KMS-11 (cell line): ENCODE results near the gene ARHGAP42.

ENCODE experiments used
- H2AFZ ChIP-seq: fragments of 200-600 bp; sonication (generic); 2 replicates; pipeline ENCODE4 v1.6.1; 2016; ENCODE audit warnings: antibody characterized with exemption, mixed run types, low read depth
- H3K27ac ChIP-seq: fragments of 200-600 bp; sonication (generic); 2 replicates; pipeline ENCODE4 v1.6.1; 2016; ENCODE audit warnings: mild to moderate bottlenecking, mixed run types
- H3K27me3 ChIP-seq: fragments of 200-600 bp; sonication (generic); 2 replicates; pipeline ENCODE4 v1.6.1; 2017; ENCODE audit warnings: mild to moderate bottlenecking, low read depth, mixed run types, moderate library complexity; ENCODE audit not compliant: insufficient read depth
- H3K36me3 ChIP-seq: fragments of 200-600 bp; sonication (generic); 2 replicates; pipeline ENCODE4 v1.6.1; 2017; ENCODE audit warnings: mild to moderate bottlenecking, mixed run types; ENCODE audit not compliant: insufficient read depth
- H3K4me1 ChIP-seq: fragments of 200-600 bp; sonication (generic); 2 replicates; pipeline ENCODE4 v1.6.1; 2016; ENCODE audit warnings: mild to moderate bottlenecking, low read depth, mixed run types; ENCODE audit not compliant: poor library complexity, severe bottlenecking
- H3K4me2 ChIP-seq: fragments of 200-600 bp; sonication (generic); 2 replicates; pipeline ENCODE4 v1.7.0; 2016; ENCODE audit warnings: mild to moderate bottlenecking, mixed run types
- H3K4me3 ChIP-seq: fragments of 200-600 bp; sonication (generic); IDR thresholded peaks from 2 replicates; pipeline ENCODE4 v1.6.1; 2017; ENCODE audit warnings: low read depth, low read length, mixed read lengths; ENCODE audit not compliant: insufficient read depth
- H3K79me2 ChIP-seq: fragments of 200-600 bp; sonication (generic); 2 replicates; pipeline ENCODE4 v1.6.1; 2016; ENCODE audit warnings: low read depth, mixed run types; ENCODE audit not compliant: insufficient read depth
- H3K9ac ChIP-seq: fragments of 200-600 bp; sonication (generic); 2 replicates; pipeline ENCODE4 v1.6.1; 2016; ENCODE audit warnings: mild to moderate bottlenecking, mixed run types
- H4K20me1 ChIP-seq: fragments of 200-600 bp; sonication (generic); 2 replicates; pipeline ENCODE4 v1.6.1; 2016; ENCODE audit warnings: mild to moderate bottlenecking, mixed run types; ENCODE audit not compliant: insufficient read depth
- TF ChIP-seq, protein P1 (sequence below): fragments of 200-600 bp; sonication (generic); conservative IDR thresholded peaks from 2 replicates; pipeline ENCODE4 v1.6.1; 2017; ENCODE audit warnings: low read depth, mild to moderate bottlenecking, antibody characterized with exemption, low read length, moderate library complexity, mixed read lengths

The ARHGAP42 gene

DNA sequence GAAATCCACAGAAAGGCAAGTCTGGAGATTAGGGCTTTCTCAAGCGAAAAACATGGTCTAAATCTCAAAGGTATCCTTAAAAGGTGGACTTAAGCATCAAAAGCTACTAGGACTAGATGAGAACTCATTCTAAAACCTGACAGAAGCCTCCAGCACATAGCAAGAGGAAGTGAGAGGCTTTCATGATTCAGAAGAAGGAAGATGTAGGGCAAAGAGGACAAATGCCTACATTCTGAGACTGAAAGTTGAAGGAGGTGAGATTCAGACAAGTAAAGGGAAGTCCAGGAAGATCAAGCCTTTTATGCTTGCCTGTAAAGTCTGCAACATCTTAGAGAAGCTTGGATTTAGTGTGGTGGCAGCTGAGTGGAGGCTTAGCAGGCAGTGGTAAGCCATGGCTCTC, 343.6 kb downstream of the ARHGAP42 start:
- no peaks in the 10 kb centered on the region for H3K36me3 ChIP-seq
- no peaks in the 10 kb centered on the region for H3K79me2 ChIP-seq
- H3K4me3 ChIP-seq, result no peak overlapping the region
- TF ChIP-seq, protein P1, sequence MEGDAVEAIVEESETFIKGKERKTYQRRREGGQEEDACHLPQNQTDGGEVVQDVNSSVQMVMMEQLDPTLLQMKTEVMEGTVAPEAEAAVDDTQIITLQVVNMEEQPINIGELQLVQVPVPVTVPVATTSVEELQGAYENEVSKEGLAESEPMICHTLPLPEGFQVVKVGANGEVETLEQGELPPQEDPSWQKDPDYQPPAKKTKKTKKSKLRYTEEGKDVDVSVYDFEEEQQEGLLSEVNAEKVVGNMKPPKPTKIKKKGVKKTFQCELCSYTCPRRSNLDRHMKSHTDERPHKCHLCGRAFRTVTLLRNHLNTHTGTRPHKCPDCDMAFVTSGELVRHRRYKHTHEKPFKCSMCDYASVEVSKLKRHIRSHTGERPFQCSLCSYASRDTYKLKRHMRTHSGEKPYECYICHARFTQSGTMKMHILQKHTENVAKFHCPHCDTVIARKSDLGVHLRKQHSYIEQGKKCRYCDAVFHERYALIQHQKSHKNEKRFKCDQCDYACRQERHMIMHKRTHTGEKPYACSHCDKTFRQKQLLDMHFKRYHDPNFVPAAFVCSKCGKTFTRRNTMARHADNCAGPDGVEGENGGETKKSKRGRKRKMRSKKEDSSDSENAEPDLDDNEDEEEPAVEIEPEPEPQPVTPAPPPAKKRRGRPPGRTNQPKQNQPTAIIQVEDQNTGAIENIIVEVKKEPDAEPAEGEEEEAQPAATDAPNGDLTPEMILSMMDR, result no peak
- no peak overlapping the region for H3K9ac ChIP-seq
- H2AFZ ChIP-seq, result no peak overlapping the region
- H3K27me3 ChIP-seq, result no peaks in the 10 kb centered on the region
- H3K4me1 ChIP-seq, result no peaks in the 10 kb centered on the region
- H4K20me1 ChIP-seq, result no peaks in the 10 kb centered on the region
- H3K4me2 ChIP-seq, result no peak overlapping the region
- no peak overlapping the region for H3K27ac ChIP-seq

DNA sequence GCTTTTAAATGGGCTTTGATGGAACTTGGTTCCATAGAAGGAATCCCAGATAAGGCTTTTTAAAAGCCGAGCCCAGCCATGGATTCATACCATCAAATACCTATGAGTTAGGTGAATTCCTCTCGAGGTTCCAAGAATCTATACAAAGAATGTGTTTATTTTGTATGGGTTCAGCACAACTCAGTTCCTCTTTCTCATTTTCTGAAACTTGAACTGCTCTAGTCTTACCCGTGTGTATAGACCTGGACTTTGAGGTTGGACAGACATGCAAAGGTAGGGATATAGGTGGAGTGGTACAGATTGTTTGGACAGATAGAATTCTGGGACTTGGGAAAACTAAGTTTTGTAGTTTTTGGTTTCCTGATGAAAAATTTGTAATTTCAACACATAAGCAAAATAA, 344.6 kb downstream of the ARHGAP42 start:
- TF ChIP-seq, protein P1, result no peak
- Histone ChIP-seq H3K27ac (no peak overlapping the region), H3K36me3 (no peaks in the 10 kb centered on the region), H3K4me1 (no peaks in the 10 kb centered on the region), H4K20me1 (no peaks in the 10 kb centered on the region), H3K4me2 (no peak overlapping the region), H3K9ac (no peak overlapping the region), H3K79me2 (no peaks in the 10 kb centered on the region), H3K27me3 (no peaks in the 10 kb centered on the region), H3K4me3 (no peak overlapping the region), H2AFZ (no peak overlapping the region)

DNA sequence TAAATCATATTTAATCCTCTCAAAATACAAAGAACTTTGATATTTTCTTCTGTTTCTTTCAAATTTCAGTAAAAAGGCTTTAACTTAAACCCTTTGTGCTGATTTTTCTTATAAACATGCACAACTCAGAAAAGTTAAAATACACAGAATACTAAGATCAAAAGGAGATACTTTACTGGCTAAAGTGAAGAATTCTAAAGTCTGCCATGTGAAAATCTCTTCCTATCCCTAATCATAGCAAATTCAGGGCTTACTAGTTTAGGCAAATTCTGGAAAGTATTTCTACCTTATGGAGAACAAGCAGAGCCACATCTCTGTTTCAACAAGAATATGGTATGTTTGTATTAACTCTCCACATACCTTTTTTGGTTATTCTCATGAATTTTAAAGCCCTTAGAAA, 345.9 kb downstream of the ARHGAP42 start:
- H2AFZ ChIP-seq, result no peak overlapping the region
- no peaks in the 10 kb centered on the region for H3K79me2 ChIP-seq
- no peaks in the 10 kb centered on the region for H4K20me1 ChIP-seq
- no peak overlapping the region for H3K27ac ChIP-seq
- TF ChIP-seq, protein P1, result no peak
- H3K9ac ChIP-seq, result no peak overlapping the region
- no peaks in the 10 kb centered on the region for H3K4me1 ChIP-seq
- H3K4me2 ChIP-seq, result no peak overlapping the region
- no peaks in the 10 kb centered on the region for H3K27me3 ChIP-seq
- H3K36me3 ChIP-seq, result no peaks in the 10 kb centered on the region
- H3K4me3 ChIP-seq, result no peak overlapping the region

DNA sequence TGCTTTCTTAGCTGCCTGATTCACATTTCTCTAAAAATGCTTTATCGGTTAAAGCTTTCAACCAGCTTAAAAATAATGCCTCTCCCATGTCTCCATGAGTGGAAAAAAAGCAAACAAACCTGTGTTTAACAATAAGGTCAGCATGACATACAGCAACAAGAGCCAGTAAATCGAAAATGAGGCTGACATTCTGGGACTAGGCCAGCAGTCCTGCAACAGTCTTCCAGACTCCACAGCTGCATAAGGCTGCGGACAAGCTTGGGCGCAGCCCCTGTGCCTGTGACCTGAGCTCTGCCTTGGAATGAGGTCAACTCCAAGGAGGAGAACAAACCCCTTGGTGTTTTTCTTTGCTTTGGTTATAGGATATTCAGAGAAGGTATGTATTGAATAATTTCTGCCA, 347.0 kb downstream of the ARHGAP42 start:
- no peaks in the 10 kb centered on the region for H3K79me2 ChIP-seq
- H4K20me1 ChIP-seq, result no peaks in the 10 kb centered on the region
- no peaks in the 10 kb centered on the region for H3K4me1 ChIP-seq
- H3K36me3 ChIP-seq, result no peaks in the 10 kb centered on the region
- no peak overlapping the region for H3K9ac ChIP-seq
- no peak overlapping the region for H3K4me2 ChIP-seq
- H2AFZ ChIP-seq, result no peak overlapping the region
- TF ChIP-seq, protein P1, result no peak
- no peak overlapping the region for H3K27ac ChIP-seq
- no peaks in the 10 kb centered on the region for H3K27me3 ChIP-seq
- H3K4me3 ChIP-seq, result no peak overlapping the region
